GM23248 (cell line): ENCODE measurements around the gene METTL5.

Experiments used
- EZH2 ChIP-seq: fragments of 200-600 bp; sonication (generic); IDR thresholded peaks from 2 replicates; pipeline ENCODE4 v1.6.1; 2018; ENCODE audit warnings: antibody characterized with exemption, mild to moderate bottlenecking; ENCODE audit not compliant: insufficient read depth, poor library complexity, severe bottlenecking
- EZH2phosphoT487 ChIP-seq: fragments of 200-600 bp; sonication (generic); IDR thresholded peaks from 2 replicates; pipeline ENCODE4 v1.6.1; 2018; ENCODE audit warnings: antibody characterized with exemption, moderate library complexity, mild to moderate bottlenecking, low read depth; ENCODE audit not compliant: insufficient read depth

DNA sequence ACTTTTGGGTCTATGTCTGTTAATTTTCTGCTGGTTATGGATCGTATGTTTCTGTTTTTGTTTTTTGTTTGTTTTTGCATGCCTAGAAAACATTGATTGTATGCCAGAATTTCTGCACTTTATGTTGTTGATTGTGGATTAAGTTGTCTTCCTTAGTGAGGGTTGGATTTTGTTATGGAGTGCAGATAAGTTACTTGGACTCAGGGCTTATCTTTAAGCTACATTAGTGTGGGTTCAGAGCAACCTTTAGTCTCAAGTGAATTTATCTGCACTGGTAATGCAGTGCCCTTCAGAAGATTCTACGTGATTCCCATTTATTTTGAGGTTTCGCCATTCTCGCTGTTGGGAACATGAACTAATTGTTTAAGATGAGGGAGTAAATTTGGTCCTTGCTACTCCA, 35.4 kb upstream of the METTL5 start:
- no peak for TF ChIP-seq EZH2phosphoT487
- no peak for TF ChIP-seq EZH2
